DMS 273 treated with DMSO at 0.1 percent for 48 hours (cell line): ENCODE measurements around the gene ANTKMT.

Experiments used
- DNase-seq: peaks from one replicate; lab custom pipeline; 2025; lab: John Stamatoyannopoulos, UW

ANTKMT gene, protein sequence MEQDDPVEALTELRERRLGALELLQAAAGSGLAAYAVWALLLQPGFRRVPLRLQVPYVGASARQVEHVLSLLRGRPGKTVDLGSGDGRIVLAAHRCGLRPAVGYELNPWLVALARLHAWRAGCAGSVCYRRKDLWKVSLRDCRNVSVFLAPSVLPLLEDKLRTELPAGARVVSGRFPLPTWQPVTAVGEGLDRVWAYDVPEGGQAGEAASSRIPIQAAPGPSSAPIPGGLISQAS

GRCh38 chr16:720990-721764 lies at the start of gene ANTKMT:
TSS of gene ANTKMT (plus strand) at chr16:721146. CDS start at chr16:721275, 129 bp downstream.
- peak; percentile 61 for DNase-seq

DNA sequence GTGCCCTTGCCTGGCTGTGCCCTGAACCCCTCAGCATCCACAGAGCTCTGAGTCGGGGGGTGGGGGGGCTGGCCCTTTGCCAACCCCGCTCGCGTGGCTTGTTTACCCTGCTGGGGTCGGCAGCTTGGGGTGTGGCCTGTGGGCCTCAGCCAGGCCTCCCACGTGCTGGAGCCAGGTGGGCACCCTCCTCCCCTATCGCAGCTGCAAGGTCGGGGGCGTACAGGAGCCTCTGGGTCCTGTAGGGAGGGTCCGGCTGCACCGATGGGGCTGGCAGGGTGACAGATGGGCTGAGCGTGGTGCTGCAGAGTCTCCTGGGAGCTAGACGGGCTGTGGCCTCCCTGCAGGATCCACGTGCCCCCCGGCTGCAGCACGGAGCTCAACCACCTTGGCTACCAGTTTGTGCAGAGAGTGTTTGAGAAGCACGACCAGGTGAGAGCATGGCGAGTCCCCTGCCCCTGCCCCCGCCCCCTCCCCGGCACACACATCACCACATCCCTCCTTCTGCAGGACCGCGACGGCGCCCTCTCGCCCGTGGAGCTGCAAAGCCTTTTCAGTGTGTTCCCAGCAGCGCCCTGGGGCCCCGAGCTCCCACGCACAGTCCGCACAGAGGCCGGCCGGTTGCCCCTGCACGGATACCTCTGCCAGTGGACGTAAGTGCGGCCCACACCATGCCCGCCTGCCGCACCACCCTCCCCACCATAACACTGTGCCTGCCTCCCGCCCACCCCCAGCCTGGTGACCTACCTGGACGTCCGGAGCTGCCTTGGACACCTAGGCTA lies 49.4 kb upstream of the ANTKMT start:
- DNase-seq: no peak

GRCh38 chr16:672371-672770 lies 48.6 kb upstream of the ANTKMT start:
- no peak for DNase-seq

GRCh38 chr16:672851-673250 lies 48.1 kb upstream of the ANTKMT start:
- DNase-seq: no peak

GRCh38 chr16:673399-673991 lies 47.5 kb upstream of the ANTKMT start:
- DNase-seq: no peak

DNA sequence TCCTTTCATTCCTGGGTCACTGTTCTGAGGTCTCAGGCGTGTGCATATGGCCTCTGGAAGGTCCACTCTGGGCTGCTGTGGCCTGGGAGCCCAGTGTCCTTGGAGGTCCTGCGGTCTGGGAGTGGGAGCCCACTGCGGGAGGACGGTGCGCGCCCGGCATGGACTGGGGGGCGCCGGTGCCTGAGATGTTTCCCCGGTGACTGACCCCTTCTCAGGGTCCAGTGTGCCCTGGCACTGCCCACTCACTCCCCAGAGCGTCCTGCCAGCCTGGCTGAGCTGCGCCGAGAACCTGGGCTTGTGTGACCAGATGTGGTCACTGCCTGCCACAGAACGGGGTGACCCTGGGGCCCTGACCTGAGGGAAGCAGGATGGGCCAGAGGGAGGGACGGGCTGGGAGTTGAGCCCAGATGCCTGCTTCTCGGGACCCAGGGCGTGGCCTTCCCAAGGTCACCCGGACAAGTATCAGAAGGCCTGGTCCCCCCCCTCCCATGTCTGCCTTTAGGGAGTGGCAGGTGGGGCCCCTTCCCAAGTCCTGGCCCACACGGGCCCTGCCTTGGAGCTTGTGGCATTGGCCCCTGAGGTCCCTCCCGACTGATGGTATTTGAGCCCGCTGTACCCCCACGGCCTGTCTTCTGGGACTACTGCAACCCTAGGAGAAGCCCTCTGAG lies 46.6 kb upstream of the ANTKMT start:
- DNase-seq: no peak

GRCh38 chr16:674968-675883 lies 45.7 kb upstream of the ANTKMT start, which contains the start of gene RHBDL1:
TSS of gene RHBDL1 (plus strand) at chr16:675671. CDS start at chr16:675791, 120 bp downstream.
- peak; percentile 33 for DNase-seq

GRCh38 chr16:675884-676564 lies 44.9 kb upstream of the ANTKMT start:
- DNase-seq: no peak

DNA sequence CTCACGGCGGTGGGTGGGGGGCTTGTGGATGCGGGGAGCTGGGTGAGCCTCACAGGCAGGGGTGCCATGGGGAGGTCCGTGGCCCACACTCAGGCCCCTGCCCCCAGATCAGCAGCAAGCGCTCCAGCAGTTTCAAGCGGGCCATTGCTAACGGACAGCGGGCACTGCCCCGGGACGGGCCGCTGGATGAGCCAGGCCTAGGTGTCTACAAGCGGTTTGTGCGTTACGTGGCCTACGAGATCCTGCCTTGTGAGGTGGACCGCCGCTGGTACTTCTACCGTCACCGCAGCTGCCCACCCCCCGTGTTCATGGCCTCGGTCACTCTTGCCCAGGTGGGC lies 44.4 kb upstream of the ANTKMT start:
- DNase-seq: no peak

- DNase-seq: no peak
These were observed 44.0 kb upstream of the ANTKMT start for GRCh38 chr16:676913-677312.

GRCh38 chr16:677316-678190 lies 43.4 kb upstream of the ANTKMT start:
- DNase-seq: no peak

DNA sequence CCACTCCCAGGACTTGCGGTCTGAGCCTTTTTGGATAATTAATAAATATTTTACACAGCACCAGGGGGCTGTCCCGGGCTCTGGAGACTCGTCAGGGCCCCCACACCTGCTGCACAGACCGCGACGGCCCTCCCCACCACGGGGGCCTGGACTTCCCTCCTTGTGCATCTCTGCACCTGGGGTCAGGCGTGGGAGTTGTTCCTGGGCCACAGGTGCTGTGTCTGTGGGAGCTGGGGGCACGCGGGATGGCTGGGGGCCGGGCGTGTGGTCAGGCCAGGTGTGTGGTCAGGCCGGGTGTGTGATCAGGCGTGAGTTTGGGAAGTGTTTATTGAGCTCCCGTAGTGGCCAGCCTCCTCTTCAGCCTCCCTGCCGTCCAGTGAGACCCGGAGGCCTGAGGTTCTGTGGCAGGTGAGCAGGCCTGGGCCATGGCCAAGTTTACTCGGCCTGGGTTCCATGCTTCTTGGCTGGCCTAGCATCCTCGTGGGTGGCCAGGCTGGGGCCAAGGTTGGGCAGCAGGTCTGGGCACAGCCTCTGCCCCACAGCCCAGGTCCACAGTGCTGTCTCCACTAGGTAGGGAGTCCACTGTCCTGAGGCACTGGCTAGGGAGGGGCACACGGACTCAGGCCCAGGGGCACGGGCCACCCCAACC lies 42.6 kb upstream of the ANTKMT start:
- no peak for DNase-seq

DNA sequence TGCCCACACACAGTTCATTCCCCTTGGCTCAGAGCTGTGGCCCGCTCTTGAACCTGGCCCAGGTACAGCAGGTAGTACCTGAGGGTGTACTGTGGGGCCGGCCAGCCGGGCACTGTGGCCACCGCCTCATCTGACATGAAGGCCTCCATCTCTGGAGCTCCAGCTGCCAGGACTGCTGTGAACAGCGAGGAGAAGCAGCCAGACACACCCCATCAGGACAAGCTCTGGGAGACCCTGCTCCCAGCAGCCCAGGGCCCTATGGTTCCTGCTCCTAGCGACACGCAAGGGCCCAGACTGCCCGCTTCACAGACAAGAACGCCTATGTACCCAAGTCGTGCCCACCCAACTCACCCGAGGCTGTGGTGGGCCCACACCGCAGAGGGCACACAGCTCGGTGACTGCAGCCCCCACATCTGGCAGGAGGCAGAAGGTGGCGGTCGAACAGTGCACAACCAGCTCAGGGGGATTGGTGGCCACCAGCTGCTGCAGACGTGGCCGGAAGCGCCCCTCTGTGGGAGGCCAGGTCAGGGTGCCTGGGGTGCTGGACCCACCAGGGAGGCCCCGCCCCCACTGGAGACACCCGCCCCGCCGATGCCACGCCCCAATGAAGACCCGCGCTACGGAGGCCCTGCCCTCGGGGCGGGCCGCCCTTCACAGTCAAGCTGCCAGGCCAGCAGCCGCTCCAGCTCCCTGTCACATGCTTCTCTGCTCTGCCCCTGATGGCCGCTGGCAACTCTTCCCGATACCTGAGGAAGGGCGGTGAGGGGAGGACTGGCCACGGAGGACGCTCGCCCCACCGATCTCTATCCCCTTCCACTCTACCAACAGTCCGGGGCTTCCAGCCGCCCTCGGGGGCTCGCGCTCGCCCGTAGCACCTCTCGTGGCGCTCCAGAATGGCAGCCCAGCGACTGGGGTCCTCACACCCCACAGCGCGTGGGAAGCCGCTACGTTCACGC lies 41.8 kb upstream of the ANTKMT start:
- DNase-seq: peak; percentile 54

DNA sequence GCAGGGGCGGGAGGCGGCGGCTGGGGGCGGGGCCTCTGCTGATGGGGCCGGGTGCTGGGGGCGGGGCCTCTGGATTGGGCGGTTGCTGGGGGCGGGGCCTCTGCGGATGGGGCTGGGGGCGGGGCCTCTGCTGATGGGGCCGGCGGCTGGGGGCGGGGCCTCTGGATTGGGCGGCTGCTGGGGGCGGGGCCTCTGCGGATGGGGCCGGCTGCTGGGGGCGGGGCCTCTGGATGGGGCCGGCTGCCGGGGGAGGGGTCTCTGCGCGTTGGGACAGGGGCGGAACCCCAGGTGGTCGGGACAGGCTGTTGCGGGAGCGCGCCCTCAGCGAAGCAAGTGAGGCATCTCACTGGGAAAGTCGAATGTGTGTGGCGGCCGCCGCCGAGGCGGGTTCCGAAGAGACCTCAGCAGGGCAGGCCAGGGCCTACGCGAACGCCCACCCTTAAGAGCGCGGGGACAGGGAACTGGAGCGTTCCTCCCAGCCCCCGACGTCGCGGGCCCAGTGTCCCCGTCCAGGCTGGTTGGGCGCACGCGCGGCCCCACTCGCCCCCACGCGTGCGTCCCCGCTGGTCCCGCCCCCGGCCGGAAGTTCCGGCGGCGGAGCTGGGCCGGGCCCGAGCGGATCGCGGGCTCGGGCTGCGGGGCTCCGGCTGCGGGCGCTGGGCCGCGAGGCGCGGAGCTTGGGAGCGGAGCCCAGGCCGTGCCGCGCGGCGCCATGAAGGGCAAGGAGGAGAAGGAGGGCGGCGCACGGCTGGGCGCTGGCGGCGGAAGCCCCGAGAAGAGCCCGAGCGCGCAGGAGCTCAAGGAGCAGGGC lies 40.9 kb upstream of the ANTKMT start, which contains the start of gene STUB1:
Gene STUB1 (plus strand): TSS at position 597 of the 811 bp plus-strand sequence. CDS start 116 bp downstream, at position 713.
- DNase-seq: peak; percentile 78

GRCh38 chr16:680625-680945 lies 40.4 kb upstream of the ANTKMT start:
- DNase-seq: no peak

DNA sequence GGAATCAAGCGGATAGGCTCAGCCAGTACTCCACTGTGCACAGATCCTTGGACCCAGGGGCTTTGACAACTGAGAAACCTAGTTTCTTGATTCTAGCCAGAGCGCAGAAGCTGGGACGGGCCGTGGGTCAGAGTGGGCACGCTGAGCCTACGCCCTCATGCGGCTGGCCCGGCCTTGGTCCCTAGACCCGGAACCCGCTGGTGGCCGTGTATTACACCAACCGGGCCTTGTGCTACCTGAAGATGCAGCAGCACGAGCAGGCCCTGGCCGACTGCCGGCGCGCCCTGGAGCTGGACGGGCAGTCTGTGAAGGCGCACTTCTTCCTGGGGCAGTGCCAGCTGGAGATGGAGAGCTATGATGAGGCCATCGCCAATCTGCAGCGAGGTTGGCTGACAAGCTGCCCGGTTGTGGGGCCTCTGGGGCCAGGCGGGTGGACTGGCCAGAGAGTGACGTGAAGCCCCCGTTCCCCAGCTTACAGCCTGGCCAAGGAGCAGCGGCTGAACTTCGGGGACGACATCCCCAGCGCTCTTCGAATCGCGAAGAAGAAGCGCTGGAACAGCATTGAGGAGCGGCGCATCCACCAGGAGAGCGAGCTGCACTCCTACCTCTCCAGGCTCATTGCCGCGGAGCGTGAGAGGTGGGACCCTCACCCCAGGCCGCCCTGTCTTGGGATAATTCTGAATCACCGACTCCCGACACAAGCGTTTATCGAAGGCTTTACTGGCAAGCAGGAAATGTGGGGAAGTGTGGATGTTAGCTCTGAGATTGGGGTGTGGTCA lies 39.8 kb upstream of the ANTKMT start:
- DNase-seq: no peak
